Ishikawa (cell line): Measurements from ENCODE around the gene TNS3.

Experiments
- CEBPB ChIP-seq: IDR thresholded peaks from 2 replicates; pipeline ENCODE4 v1.6.1; 2012
- CREB1 ChIP-seq: IDR thresholded peaks from 2 replicates; pipeline ENCODE4 v1.6.1; 2012; ENCODE audit warnings: low read depth
- EGR1 ChIP-seq: IDR thresholded peaks from 2 replicates; pipeline ENCODE4 v1.6.1; 2012
- EP300 ChIP-seq: IDR thresholded peaks from 2 replicates; pipeline ENCODE4 v1.6.1; 2012; ENCODE audit warnings: borderline replicate concordance
- FOXM1 ChIP-seq: IDR thresholded peaks from 2 replicates; pipeline ENCODE4 v1.6.1; 2012; ENCODE audit warnings: low read depth, borderline replicate concordance
- NFIC ChIP-seq: IDR thresholded peaks from 2 replicates; pipeline ENCODE4 v1.6.1; 2012
- RAD21 ChIP-seq: IDR thresholded peaks from 2 replicates; pipeline ENCODE4 v1.6.1; 2012; ENCODE audit warnings: low read depth
- TAF1 ChIP-seq: IDR thresholded peaks from 2 replicates; pipeline ENCODE4 v1.6.1; 2012; ENCODE audit warnings: low read depth, mild to moderate bottlenecking
- TCF12 ChIP-seq: IDR thresholded peaks from 2 replicates; pipeline ENCODE4 v1.6.1; 2012; ENCODE audit warnings: low read depth
- TEAD4 ChIP-seq: IDR thresholded peaks from 2 replicates; pipeline ENCODE4 v1.6.1; 2012
- USF1 ChIP-seq: IDR thresholded peaks from 2 replicates; pipeline ENCODE4 v1.6.1; 2012
- YY1 ChIP-seq: IDR thresholded peaks from 2 replicates; pipeline ENCODE4 v1.6.1; 2012; ENCODE audit warnings: low read depth
- ZBTB7A ChIP-seq: IDR thresholded peaks from 2 replicates; pipeline ENCODE4 v1.6.1; 2012; ENCODE audit warnings: low read depth
- TF ChIP-seq, protein P1 (sequence below): IDR thresholded peaks from 2 replicates; pipeline ENCODE4 v1.6.1; 2012
- TF ChIP-seq, protein P2 (sequence below): IDR thresholded peaks from 2 replicates; pipeline ENCODE4 v1.6.1; 2012; ENCODE audit warnings: low read depth, mild to moderate bottlenecking

The TNS3 gene

GRCh38 chr7:47496056-47496665 lies 85.8 kb downstream of the TNS3 start:
- TF ChIP-seq FOXM1 (no peak), ZBTB7A (no peak), EP300 (no peak), TCF12 (no peak), NFIC (no peak), USF1 (no peak)
- TF ChIP-seq, protein P1, sequence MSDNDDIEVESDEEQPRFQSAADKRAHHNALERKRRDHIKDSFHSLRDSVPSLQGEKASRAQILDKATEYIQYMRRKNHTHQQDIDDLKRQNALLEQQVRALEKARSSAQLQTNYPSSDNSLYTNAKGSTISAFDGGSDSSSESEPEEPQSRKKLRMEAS: no peak
- TF ChIP-seq, protein P2, sequence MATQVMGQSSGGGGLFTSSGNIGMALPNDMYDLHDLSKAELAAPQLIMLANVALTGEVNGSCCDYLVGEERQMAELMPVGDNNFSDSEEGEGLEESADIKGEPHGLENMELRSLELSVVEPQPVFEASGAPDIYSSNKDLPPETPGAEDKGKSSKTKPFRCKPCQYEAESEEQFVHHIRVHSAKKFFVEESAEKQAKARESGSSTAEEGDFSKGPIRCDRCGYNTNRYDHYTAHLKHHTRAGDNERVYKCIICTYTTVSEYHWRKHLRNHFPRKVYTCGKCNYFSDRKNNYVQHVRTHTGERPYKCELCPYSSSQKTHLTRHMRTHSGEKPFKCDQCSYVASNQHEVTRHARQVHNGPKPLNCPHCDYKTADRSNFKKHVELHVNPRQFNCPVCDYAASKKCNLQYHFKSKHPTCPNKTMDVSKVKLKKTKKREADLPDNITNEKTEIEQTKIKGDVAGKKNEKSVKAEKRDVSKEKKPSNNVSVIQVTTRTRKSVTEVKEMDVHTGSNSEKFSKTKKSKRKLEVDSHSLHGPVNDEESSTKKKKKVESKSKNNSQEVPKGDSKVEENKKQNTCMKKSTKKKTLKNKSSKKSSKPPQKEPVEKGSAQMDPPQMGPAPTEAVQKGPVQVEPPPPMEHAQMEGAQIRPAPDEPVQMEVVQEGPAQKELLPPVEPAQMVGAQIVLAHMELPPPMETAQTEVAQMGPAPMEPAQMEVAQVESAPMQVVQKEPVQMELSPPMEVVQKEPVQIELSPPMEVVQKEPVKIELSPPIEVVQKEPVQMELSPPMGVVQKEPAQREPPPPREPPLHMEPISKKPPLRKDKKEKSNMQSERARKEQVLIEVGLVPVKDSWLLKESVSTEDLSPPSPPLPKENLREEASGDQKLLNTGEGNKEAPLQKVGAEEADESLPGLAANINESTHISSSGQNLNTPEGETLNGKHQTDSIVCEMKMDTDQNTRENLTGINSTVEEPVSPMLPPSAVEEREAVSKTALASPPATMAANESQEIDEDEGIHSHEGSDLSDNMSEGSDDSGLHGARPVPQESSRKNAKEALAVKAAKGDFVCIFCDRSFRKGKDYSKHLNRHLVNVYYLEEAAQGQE: no peak

DNA sequence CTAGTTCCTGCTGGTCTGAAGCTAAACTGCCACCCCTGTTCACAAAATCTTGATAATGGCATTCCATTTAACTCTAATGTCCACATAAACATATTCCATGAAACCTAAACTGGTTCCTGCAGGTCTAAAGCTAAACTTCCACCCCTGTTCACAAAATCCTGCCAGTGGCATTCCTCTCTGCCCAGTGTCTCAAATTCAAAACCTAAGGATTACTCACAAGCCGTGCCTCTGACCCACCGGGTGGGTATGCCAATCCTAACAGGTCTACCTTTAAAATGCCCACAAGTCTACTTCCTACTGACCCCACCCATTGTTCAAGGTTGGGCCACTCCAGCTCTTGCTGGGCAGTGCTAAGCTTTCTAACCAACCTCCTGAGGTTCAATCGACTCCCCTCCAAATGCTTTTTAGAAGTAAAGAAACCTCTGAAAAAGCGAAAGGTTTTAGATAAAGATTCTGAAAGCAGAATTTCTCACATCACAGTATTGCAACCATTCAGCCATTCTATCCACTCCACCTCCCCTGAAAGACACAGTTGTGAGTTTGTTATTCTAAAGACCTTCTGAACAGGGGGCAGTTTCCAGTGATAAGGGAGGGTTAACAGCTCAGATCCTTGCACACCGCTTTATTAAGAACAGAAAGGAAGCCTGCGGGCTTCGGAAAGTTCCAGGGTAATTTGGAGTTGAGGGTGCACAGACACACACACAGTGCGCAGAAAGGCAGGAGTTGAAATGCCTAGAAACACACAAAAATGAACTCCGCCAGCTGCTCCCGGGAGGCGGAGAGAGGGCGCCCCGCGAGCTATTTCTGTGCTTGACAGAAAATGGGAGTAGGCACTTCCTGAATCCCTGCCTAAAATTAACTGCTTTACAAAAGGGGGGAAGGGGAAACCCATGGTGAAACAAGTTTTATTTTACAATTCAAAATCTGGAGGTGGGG lies 87.7 kb downstream of the TNS3 start:
- TF ChIP-seq, protein P2: no peak
- no peak for TF ChIP-seq TEAD4
- no peak for TF ChIP-seq NFIC
- no peak for TF ChIP-seq EP300
- TF ChIP-seq YY1: no peak
- TF ChIP-seq CEBPB: no peak
- no peak for TF ChIP-seq USF1
- TF ChIP-seq EGR1: no peak
- TF ChIP-seq, protein P1: no peak
- no peak for TF ChIP-seq TAF1
- TF ChIP-seq CREB1: no peak
- TF ChIP-seq FOXM1: no peak
- no peak for TF ChIP-seq ZBTB7A
- no peak for TF ChIP-seq TCF12
- no peak for TF ChIP-seq RAD21

GRCh38 chr7:47492716-47493325 lies 89.1 kb downstream of the TNS3 start:
- TF ChIP-seq NFIC (no peak), YY1 (no peak), TCF12 (no peak), EP300 (peak; percentile 45; the same call in 1 of the 2 replicates), CEBPB (no peak), TAF1 (no peak)
- TF ChIP-seq, protein P1: 0 out of 2 replicates have a peak, but pooled peaks have one; percentile 18

GRCh38 chr7:47490501-47491265 lies 91.2 kb downstream of the TNS3 start:
- TF ChIP-seq TEAD4 (no peak), YY1 (no peak), TCF12 (no peak), FOXM1 (no peak), EP300 (no peak), USF1 (no peak), ZBTB7A (no peak), CEBPB (no peak), CREB1 (no peak), NFIC (no peak), EGR1 (no peak), TAF1 (no peak), RAD21 (no peak)
- TF ChIP-seq, protein P2: no peak
- TF ChIP-seq, protein P1: no peak
